GM23338 (cell line): Measurements from ENCODE around the gene OR10AD1. TPM values are rescaled to one million over a fixed set of nuclear protein-coding genes. Genes with fewer than 3 reads are reported as not detected.

Experiments
- ATAC-seq: fragments of 200-7000 bp; cut with Tn5 transposase; 3 replicates; pipeline ENCODE4 v1.9.1; 2020
- DNase-seq: peaks from one replicate; pipeline ENCODE4 v3.0.0-alpha.2; 2015; ENCODE audit warnings: low spot score
- H2AFZ ChIP-seq: fragments of 200-600 bp; sonication (generic); 2 replicates; pipeline ENCODE4 v1.8.0; 2016; ENCODE audit warnings: antibody characterized with exemption, mild to moderate bottlenecking, moderate library complexity
- H3F3A ChIP-seq: fragments of 200-600 bp; sonication (generic); replicated peaks from 2 replicates; pipeline ENCODE4 v1.8.0; 2017; ENCODE audit warnings: antibody characterized with exemption, mixed run types, low read depth
- H3K27ac ChIP-seq: fragments of 200-600 bp; sonication (generic); 2 replicates; pipeline ENCODE4 v1.6.1; 2016; ENCODE audit warnings: low read depth
- H3K27me3 ChIP-seq: fragments of 200-600 bp; sonication (generic); 2 replicates; pipeline ENCODE4 v1.8.0; 2016; ENCODE audit warnings: mild to moderate bottlenecking, mixed run types, moderate library complexity; ENCODE audit not compliant: insufficient read depth
- H3K36me3 ChIP-seq: fragments of 200-600 bp; sonication (generic); 2 replicates; pipeline ENCODE4 v1.8.0; 2016; ENCODE audit warnings: mild to moderate bottlenecking; ENCODE audit not compliant: insufficient read depth
- H3K4me1 ChIP-seq: fragments of 200-600 bp; sonication (generic); 2 replicates; pipeline ENCODE4 v1.8.0; 2016; ENCODE audit warnings: mild to moderate bottlenecking, moderate library complexity; ENCODE audit not compliant: insufficient read depth
- H3K4me2 ChIP-seq: fragments of 200-600 bp; sonication (generic); 2 replicates; pipeline ENCODE4 v1.7.1; 2017; ENCODE audit warnings: mixed run types
- H3K4me3 ChIP-seq: fragments of 200-600 bp; sonication (generic); 2 replicates; pipeline ENCODE4 v1.6.1; 2016; ENCODE audit warnings: mixed run types
- H3K79me2 ChIP-seq: fragments of 200-600 bp; sonication (generic); replicated peaks from 2 replicates; pipeline ENCODE4 v1.8.0; 2017; ENCODE audit warnings: mild to moderate bottlenecking; ENCODE audit not compliant: insufficient read depth
- H3K9me2 ChIP-seq: fragments of 200-600 bp; sonication (generic); 2 replicates; pipeline ENCODE4 v1.8.0; 2017; ENCODE audit not compliant: insufficient read depth
- H4K20me1 ChIP-seq: fragments of 200-600 bp; sonication (generic); replicated peaks from 2 replicates; pipeline ENCODE4 v1.8.0; 2017; ENCODE audit warnings: mild to moderate bottlenecking; ENCODE audit not compliant: insufficient read depth
- H3K27ac Mint-ChIP-seq: 2 replicates; pipeline ENCODE4 v1.8.0; 2020; ENCODE audit warnings: inconsistent platforms, mild to moderate bottlenecking, moderate library complexity, mixed read lengths
- H3K27me3 Mint-ChIP-seq: 3 replicates; pipeline ENCODE4 v1.8.0; 2022; ENCODE audit warnings: low read depth, mild to moderate bottlenecking, moderate library complexity, mixed read lengths, inconsistent platforms; ENCODE audit not compliant: insufficient read depth, poor library complexity
- H3K36me3 Mint-ChIP-seq: 3 replicates; pipeline ENCODE4 v1.8.0; 2021; ENCODE audit warnings: low read depth, mild to moderate bottlenecking, inconsistent platforms, moderate library complexity, mixed read lengths
- H3K4me1 Mint-ChIP-seq: 3 replicates; pipeline ENCODE4 v1.8.0; 2020; ENCODE audit warnings: mild to moderate bottlenecking, inconsistent platforms, mixed read lengths
- H3K4me3 Mint-ChIP-seq: 3 replicates; pipeline ENCODE4 v1.8.0; 2021; ENCODE audit warnings: moderate library complexity, mild to moderate bottlenecking, inconsistent platforms, mixed read lengths
- H3K9me3 Mint-ChIP-seq: 3 replicates; pipeline ENCODE4 v1.8.0; 2020; ENCODE audit warnings: moderate library complexity, mild to moderate bottlenecking, inconsistent platforms, mixed read lengths
- EZH2 ChIP-seq: fragments of 200-600 bp; sonication (generic); IDR thresholded peaks from one replicate; pipeline ENCODE4 v1.8.0; 2017; ENCODE audit warnings: antibody characterized with exemption, mild to moderate bottlenecking, low read depth; ENCODE audit not compliant: unreplicated experiment
- NANOG ChIP-seq: IDR thresholded peaks from 2 replicates; pipeline ENCODE4 v1.6.1; 2016; ENCODE audit warnings: antibody characterized with exemption, borderline replicate concordance
- STAT1 ChIP-seq: IDR thresholded peaks from one replicate; pipeline ENCODE4 v1.6.1; 2016; ENCODE audit warnings: antibody characterized with exemption; ENCODE audit not compliant: unreplicated experiment
- ZNF114 ChIP-seq: fragments of 250-450 bp; sonication (Bioruptor Pico); IDR thresholded peaks from 2 replicates; pipeline ENCODE4 v1.5.0; 2020; ENCODE audit warnings: mild to moderate bottlenecking, moderate library complexity
- ZNF331 ChIP-seq: fragments of 250-450 bp; sonication (Bioruptor Pico); IDR thresholded peaks from 2 replicates; pipeline ENCODE4 v1.5.0; 2020; ENCODE audit warnings: low read depth, mild to moderate bottlenecking, moderate library complexity
- polyA plus RNA-seq: library from polyadenylated mRNA; unstranded; fragments of >200 nt; fragmentation: Nextera tagmentation; extraction: Ambion mirVana; gene quantifications from 2 replicates; pipeline ENCODE4 v1.2.1, GENCODE V29; 2016
- total RNA-seq: library from RNA; depleted of rRNA; stranded (reverse); fragments of >200 nt; shearing (Covaris generic); gene quantifications from 2 replicates; pipeline ENCODE4 v1.2.3, GENCODE V29; 2014
- TF ChIP-seq, protein P1 (sequence below): IDR thresholded peaks from 2 replicates; pipeline ENCODE4 v1.6.1; 2016; ENCODE audit warnings: antibody characterized with exemption
- TF ChIP-seq, protein P2 (sequence below): fragments of 250-450 bp; sonication (Bioruptor Pico); IDR thresholded peaks from 2 replicates; pipeline ENCODE4 v1.5.0; 2020; ENCODE audit warnings: mild to moderate bottlenecking, moderate library complexity

OR10AD1 gene
- total and polyA plus RNA-seq, 2 experiments from 2014 or later = not detected

DNA sequence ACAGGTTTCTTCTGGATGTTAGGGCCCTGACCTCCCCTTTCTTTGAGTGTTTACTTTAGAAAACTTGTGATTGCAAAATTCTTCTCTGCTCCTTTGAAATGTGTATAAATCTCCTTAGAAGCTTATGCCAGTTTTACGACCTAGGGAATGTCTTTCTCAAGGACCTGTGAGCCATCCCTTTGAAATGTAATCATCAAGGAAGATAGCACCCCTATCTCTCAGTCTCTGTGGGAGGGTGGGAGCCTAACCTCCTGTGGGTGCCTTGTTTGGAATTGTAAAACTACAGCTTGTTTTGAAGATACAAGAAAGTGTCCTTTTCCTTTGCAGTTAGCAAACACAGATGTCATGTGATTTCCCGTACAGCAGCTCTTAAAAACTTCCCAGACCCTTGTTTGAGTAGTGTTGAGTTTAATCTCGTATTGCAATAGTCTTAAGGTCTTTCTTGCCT lies 3.3 kb downstream of the OR10AD1 start:
- peaks cover 10% of the 10 kb centered on the region; the same call in 2 of the 3 replicates for H3K4me1 Mint-ChIP-seq
- no peak overlapping the region for H3K4me3 ChIP-seq
- no peaks in the 10 kb centered on the region for H3K36me3 ChIP-seq
- H3K27me3 Mint-ChIP-seq = peaks cover 49% of the 10 kb centered on the region
- H3K27ac Mint-ChIP-seq = no peak overlapping the region
- TF ChIP-seq NANOG (no peak), ZNF114 (no peak), ZNF331 (CRISPR knock-in tag) (no peak), STAT1 (no peak)
- no peak for ATAC-seq
- peaks cover 66% of the 10 kb centered on the region for H3K27me3 ChIP-seq
- H2AFZ ChIP-seq = no peak overlapping the region
- H3K27ac ChIP-seq = no peak overlapping the region
- H3K9me2 ChIP-seq = no peaks in the 10 kb centered on the region
- peaks cover 30% of the 10 kb centered on the region for H3K9me3 Mint-ChIP-seq
- peaks cover 25% of the 10 kb centered on the region for H3K36me3 Mint-ChIP-seq
- no peaks in the 10 kb centered on the region for H4K20me1 ChIP-seq
- peak overlapping the region; percentile 79; the same call in 2 of the 3 replicates for H3K4me3 Mint-ChIP-seq
- peaks cover 8% of the 10 kb centered on the region for H3K4me1 ChIP-seq
- no peaks in the 10 kb centered on the region for H3K79me2 ChIP-seq
- no peaks in the 10 kb centered on the region for H3F3A ChIP-seq
- peak; percentile 21 for DNase-seq
- no peak overlapping the region for H3K4me2 ChIP-seq

DNA sequence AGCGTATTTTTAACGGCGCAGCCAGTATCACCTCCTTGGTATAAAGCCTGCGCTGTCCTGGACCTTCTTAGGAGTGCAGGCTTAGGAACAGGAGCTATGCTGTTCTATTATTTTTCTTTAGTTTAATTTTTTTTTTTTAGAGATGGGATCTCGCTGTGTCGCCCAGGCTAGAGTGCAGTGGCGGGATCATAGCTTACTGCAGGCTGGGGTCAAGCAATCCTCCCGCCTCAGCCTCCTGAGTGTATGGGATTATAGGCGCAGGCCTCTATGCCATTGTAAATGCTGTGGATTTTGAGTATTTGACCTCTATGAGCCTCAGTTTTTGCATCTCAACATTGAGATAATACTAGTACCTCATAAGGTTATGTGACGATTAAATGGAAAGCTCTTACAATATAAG lies 4.1 kb downstream of the OR10AD1 start:
- Histone ChIP-seq H4K20me1 (no peaks in the 10 kb centered on the region), H3K4me2 (peak overlapping the region; percentile 80), H3K4me1 (peaks cover 8% of the 10 kb centered on the region), H3F3A (no peaks in the 10 kb centered on the region), H3K9me2 (no peaks in the 10 kb centered on the region), H3K27ac (0 out of 2 replicates have a peak overlapping the region, but pooled peaks have one; percentile 78), H3K36me3 (no peaks in the 10 kb centered on the region), H3K27me3 (peaks cover 69% of the 10 kb centered on the region), H3K79me2 (no peaks in the 10 kb centered on the region), H2AFZ (peak overlapping the region; percentile 53), H3K4me3 (peak overlapping the region; percentile 63)
- ATAC-seq (no peak), DNase-seq (no peak)
- peaks cover 10% of the 10 kb centered on the region; the same call in 2 of the 3 replicates for H3K4me1 Mint-ChIP-seq
- peaks cover 21% of the 10 kb centered on the region for H3K9me3 Mint-ChIP-seq
- TF ChIP-seq, protein P1, sequence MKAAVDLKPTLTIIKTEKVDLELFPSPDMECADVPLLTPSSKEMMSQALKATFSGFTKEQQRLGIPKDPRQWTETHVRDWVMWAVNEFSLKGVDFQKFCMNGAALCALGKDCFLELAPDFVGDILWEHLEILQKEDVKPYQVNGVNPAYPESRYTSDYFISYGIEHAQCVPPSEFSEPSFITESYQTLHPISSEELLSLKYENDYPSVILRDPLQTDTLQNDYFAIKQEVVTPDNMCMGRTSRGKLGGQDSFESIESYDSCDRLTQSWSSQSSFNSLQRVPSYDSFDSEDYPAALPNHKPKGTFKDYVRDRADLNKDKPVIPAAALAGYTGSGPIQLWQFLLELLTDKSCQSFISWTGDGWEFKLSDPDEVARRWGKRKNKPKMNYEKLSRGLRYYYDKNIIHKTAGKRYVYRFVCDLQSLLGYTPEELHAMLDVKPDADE = no peak
- TF ChIP-seq, protein P2, sequence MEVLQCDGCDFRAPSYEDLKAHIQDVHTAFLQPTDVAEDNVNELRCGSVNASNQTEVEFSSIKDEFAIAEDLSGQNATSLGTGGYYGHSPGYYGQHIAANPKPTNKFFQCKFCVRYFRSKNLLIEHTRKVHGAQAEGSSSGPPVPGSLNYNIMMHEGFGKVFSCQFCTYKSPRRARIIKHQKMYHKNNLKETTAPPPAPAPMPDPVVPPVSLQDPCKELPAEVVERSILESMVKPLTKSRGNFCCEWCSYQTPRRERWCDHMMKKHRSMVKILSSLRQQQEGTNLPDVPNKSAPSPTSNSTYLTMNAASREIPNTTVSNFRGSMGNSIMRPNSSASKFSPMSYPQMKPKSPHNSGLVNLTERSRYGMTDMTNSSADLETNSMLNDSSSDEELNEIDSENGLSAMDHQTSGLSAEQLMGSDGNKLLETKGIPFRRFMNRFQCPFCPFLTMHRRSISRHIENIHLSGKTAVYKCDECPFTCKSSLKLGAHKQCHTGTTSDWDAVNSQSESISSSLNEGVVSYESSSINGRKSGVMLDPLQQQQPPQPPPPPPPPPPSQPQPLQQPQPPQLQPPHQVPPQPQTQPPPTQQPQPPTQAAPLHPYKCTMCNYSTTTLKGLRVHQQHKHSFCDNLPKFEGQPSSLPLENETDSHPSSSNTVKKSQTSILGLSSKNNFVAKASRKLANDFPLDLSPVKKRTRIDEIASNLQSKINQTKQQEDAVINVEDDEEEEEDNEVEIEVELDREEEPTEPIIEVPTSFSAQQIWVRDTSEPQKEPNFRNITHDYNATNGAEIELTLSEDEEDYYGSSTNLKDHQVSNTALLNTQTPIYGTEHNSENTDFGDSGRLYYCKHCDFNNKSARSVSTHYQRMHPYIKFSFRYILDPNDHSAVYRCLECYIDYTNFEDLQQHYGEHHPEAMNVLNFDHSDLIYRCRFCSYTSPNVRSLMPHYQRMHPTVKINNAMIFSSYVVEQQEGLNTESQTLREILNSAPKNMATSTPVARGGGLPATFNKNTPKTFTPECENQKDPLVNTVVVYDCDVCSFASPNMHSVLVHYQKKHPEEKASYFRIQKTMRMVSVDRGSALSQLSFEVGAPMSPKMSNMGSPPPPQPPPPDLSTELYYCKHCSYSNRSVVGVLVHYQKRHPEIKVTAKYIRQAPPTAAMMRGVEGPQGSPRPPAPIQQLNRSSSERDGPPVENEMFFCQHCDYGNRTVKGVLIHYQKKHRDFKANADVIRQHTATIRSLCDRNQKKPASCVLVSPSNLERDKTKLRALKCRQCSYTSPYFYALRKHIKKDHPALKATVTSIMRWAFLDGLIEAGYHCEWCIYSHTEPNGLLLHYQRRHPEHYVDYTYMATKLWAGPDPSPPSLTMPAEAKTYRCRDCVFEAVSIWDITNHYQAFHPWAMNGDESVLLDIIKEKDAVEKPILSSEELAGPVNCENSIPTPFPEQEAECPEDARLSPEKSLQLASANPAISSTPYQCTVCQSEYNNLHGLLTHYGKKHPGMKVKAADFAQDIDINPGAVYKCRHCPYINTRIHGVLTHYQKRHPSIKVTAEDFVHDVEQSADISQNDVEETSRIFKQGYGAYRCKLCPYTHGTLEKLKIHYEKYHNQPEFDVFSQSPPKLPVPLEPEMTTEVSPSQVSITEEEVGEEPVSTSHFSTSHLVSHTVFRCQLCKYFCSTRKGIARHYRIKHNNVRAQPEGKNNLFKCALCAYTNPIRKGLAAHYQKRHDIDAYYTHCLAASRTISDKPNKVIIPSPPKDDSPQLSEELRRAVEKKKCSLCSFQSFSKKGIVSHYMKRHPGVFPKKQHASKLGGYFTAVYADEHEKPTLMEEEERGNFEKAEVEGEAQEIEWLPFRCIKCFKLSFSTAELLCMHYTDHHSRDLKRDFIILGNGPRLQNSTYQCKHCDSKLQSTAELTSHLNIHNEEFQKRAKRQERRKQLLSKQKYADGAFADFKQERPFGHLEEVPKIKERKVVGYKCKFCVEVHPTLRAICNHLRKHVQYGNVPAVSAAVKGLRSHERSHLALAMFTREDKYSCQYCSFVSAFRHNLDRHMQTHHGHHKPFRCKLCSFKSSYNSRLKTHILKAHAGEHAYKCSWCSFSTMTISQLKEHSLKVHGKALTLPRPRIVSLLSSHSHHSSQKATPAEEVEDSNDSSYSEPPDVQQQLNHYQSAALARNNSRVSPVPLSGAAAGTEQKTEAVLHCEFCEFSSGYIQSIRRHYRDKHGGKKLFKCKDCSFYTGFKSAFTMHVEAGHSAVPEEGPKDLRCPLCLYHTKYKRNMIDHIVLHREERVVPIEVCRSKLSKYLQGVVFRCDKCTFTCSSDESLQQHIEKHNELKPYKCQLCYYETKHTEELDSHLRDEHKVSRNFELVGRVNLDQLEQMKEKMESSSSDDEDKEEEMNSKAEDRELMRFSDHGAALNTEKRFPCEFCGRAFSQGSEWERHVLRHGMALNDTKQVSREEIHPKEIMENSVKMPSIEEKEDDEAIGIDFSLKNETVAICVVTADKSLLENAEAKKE (CRISPR knock-in tag) = no peak
- TF ChIP-seq EZH2 = peak; percentile 7
- no peak overlapping the region for H3K27ac Mint-ChIP-seq
- H3K36me3 Mint-ChIP-seq = peaks cover 18% of the 10 kb centered on the region
- H3K4me3 Mint-ChIP-seq = peak overlapping the region; percentile 79
- H3K27me3 Mint-ChIP-seq = peaks cover 49% of the 10 kb centered on the region
